HepG2 (cell line): Measurements from ENCODE around the gene LCTL. TPM values are rescaled to one million over a fixed set of nuclear protein-coding genes. Genes with fewer than 3 reads are reported as not detected.

ENCODE experiments used
- ATF6 ChIP-seq: sonication (generic); formaldehyde crosslinking; conservative IDR thresholded peaks from 2 replicates; pipeline ENCODE4 v1.4.0; 2020; ENCODE audit warnings: missing genetic modification reagents
- CBFB ChIP-seq: sonication (generic); formaldehyde crosslinking; IDR thresholded peaks from 2 replicates; pipeline ENCODE4 v1.4.0; 2020; ENCODE audit warnings: missing genetic modification reagents
- CBX1 ChIP-seq: IDR thresholded peaks from one replicate; pipeline ENCODE4 v1.6.1; 2016; ENCODE audit warnings: antibody characterized with exemption, low read depth
- CEBPB ChIP-seq: IDR thresholded peaks from 2 replicates; pipeline ENCODE4 v1.6.1; 2011; ENCODE audit warnings: low read depth, low read length, improper control_type of control experiment, borderline replicate concordance
- DPF2 ChIP-seq: sonication (generic); formaldehyde crosslinking; IDR thresholded peaks from 2 replicates; pipeline ENCODE4 v1.4.0; 2020; ENCODE audit warnings: mild to moderate bottlenecking, low read depth, missing genetic modification reagents, borderline replicate concordance
- KDM5B ChIP-seq: sonication (generic); formaldehyde crosslinking; IDR thresholded peaks from 2 replicates; pipeline ENCODE4 v1.4.0; 2020; ENCODE audit warnings: missing genetic modification reagents, mild to moderate bottlenecking, borderline replicate concordance
- KLF12 ChIP-seq: sonication (generic); formaldehyde crosslinking; IDR thresholded peaks from 2 replicates; pipeline ENCODE4 v1.4.0; 2020; ENCODE audit warnings: missing genetic modification reagents, borderline replicate concordance
- MAX ChIP-seq: IDR thresholded peaks from 2 replicates; pipeline ENCODE4 v1.6.1; 2012; ENCODE audit warnings: inconsistent platforms
- NR2F1 ChIP-seq, 2 experiments: fragments of 450-650 bp in 1 of 2; formaldehyde crosslinking in 1 of 2; IDR thresholded peaks; 2 replicates each; pipeline versions ENCODE4 v1.5.0 to v1.6.1; 2016 to 2020; ENCODE audit warnings: mild to moderate bottlenecking in 1 of 2, missing compliant biosample characterization in 1 of 2, missing genetic modification reagents in 1 of 2, moderate library complexity in 1 of 2
- NR2F6 ChIP-seq, 2 experiments: IDR thresholded peaks; 2 replicates each; pipeline ENCODE4 v1.6.1; 2016; ENCODE audit warnings: antibody characterized with exemption in 1 of 2, mild to moderate bottlenecking in 1 of 2
- NRL ChIP-seq: sonication (generic); formaldehyde crosslinking; IDR thresholded peaks from 2 replicates; pipeline ENCODE4 v1.5.0; 2020; ENCODE audit warnings: missing genetic modification reagents, mild to moderate bottlenecking, moderate library complexity, borderline replicate concordance
- RARG ChIP-seq: sonication (generic); formaldehyde crosslinking; IDR thresholded peaks from 2 replicates; pipeline ENCODE4 v1.4.0; 2020; ENCODE audit warnings: low read depth, mild to moderate bottlenecking, missing genetic modification reagents
- SNAPC2 ChIP-seq: sonication (generic); formaldehyde crosslinking; IDR thresholded peaks from 2 replicates; pipeline ENCODE4 v1.8.1; 2022; ENCODE audit warnings: mild to moderate bottlenecking, missing genetic modification reagents
- SRSF4 ChIP-seq: fragments of 200-400 bp; formaldehyde crosslinking; IDR thresholded peaks from one replicate; pipeline ENCODE4 v1.6.1; 2018; ENCODE audit warnings: mild to moderate bottlenecking, low read depth, low read length, moderate library complexity; ENCODE audit not compliant: poor library complexity, severe bottlenecking
- TFDP1 ChIP-seq: IDR thresholded peaks from 2 replicates; pipeline ENCODE4 v1.6.1; 2016; ENCODE audit warnings: missing compliant biosample characterization, missing genetic modification reagents, borderline replicate concordance
- ZBTB1 ChIP-seq: sonication (generic); formaldehyde crosslinking; IDR thresholded peaks from 2 replicates; pipeline ENCODE4 v1.4.0; 2020; ENCODE audit warnings: missing genetic modification reagents, borderline replicate concordance
- ZBTB26 ChIP-seq: IDR thresholded peaks from 2 replicates; pipeline ENCODE4 v1.6.1; 2016; ENCODE audit warnings: missing compliant biosample characterization, missing genetic modification reagents, borderline replicate concordance
- ZMYM3 ChIP-seq: sonication (generic); formaldehyde crosslinking; IDR thresholded peaks from 2 replicates; pipeline ENCODE4 v1.5.1; 2020; ENCODE audit warnings: mild to moderate bottlenecking, missing genetic modification reagents
- ZNF143 ChIP-seq: sonication (generic); formaldehyde crosslinking; IDR thresholded peaks from 2 replicates; pipeline ENCODE4 v1.4.0; 2020; ENCODE audit warnings: missing genetic modification reagents
- ZNF234 ChIP-seq: sonication (generic); formaldehyde crosslinking; conservative IDR thresholded peaks from 2 replicates; pipeline ENCODE4 v1.5.1; 2020; ENCODE audit warnings: mild to moderate bottlenecking, missing genetic modification reagents
- ZNF383 ChIP-seq: sonication (generic); formaldehyde crosslinking; IDR thresholded peaks from 2 replicates; pipeline ENCODE4 v1.4.0; 2020; ENCODE audit warnings: missing genetic modification reagents, mild to moderate bottlenecking, borderline replicate concordance
- ZNF598 ChIP-seq: sonication (generic); formaldehyde crosslinking; IDR thresholded peaks from 2 replicates; pipeline ENCODE4 v1.5.1; 2020; ENCODE audit warnings: mild to moderate bottlenecking, missing genetic modification reagents, borderline replicate concordance
- ZNF747 ChIP-seq: sonication (generic); formaldehyde crosslinking; IDR thresholded peaks from 2 replicates; pipeline ENCODE4 v1.8.1; 2023; ENCODE audit warnings: missing genetic modification reagents, mild to moderate bottlenecking, borderline replicate concordance
- ZNF850 ChIP-seq: sonication (generic); formaldehyde crosslinking; conservative IDR thresholded peaks from 2 replicates; pipeline ENCODE4 v1.9.0; 2021; ENCODE audit warnings: mild to moderate bottlenecking, missing genetic modification reagents
- ZNF883 ChIP-seq: sonication (generic); formaldehyde crosslinking; IDR thresholded peaks from 2 replicates; pipeline ENCODE4 v1.5.1; 2020; ENCODE audit warnings: mild to moderate bottlenecking, missing genetic modification reagents; ENCODE audit errors: not compliant biosample characterization
- ZNF891 ChIP-seq: sonication (generic); formaldehyde crosslinking; IDR thresholded peaks from 2 replicates; pipeline ENCODE4 v1.5.0; 2020; ENCODE audit warnings: mild to moderate bottlenecking, missing genetic modification reagents
- ZSCAN31 ChIP-seq: sonication (generic); formaldehyde crosslinking; IDR thresholded peaks from 2 replicates; pipeline ENCODE4 v1.5.0; 2020; ENCODE audit warnings: low read depth, mild to moderate bottlenecking, missing genetic modification reagents
- polyA plus RNA-seq, 8 experiments: library from polyadenylated mRNA; depleted of rRNA in 3 of 8; stranded (reverse) in 7 of 8; unstranded in 1 of 8; fragments of >200 nt; fragmentation: Illumina TruSeq in 4 of 8; extraction: Trizol in 4 of 8; gene quantifications; 2 replicates each; pipeline versions ENCODE4 v1.2.1 to v1.2.3, GENCODE V29; 2011 to 2016; ENCODE audit warnings: low read depth in 4 of 8, missing spikeins in 1 of 8, mixed read lengths in 1 of 8; ENCODE audit not compliant: insufficient read depth in 1 of 8
- total RNA-seq, 5 experiments: library from RNA; depleted of rRNA; stranded (reverse); fragments of >200 nt; fragmentation: Illumina TruSeq; extraction: Trizol; gene quantifications; 2 replicates each; pipeline ENCODE4 v1.2.3, GENCODE V29; 2016; ENCODE audit warnings: low read depth in 1 of 5

LCTL gene
- total and polyA plus RNA-seq, 2 of the 13 experiments (the other 11 are each of a cell fraction or from before 2014, with no cell fraction given): 0.96 to 1.4 TPM

GRCh38 chr15:66581972-66582537 is 16.3 kb upstream of the LCTL start (continued):
- TF ChIP-seq ZNF383 (CRISPR knock-in tag) (no peak), NR2F6 (IDR thresholded peaks at IDR 0.05) (no peak), NR2F6 (CRISPR knock-in tag; IDR thresholded peaks at IDR 0.05) (peak; percentile 23; the same call in 1 of the 2 replicates), KLF12 (CRISPR knock-in tag) (no peak), MAX (peak; percentile 38), ZBTB26 (CRISPR knock-in tag) (no peak), SRSF4 (no peak), KDM5B (CRISPR knock-in tag) (no peak), SNAPC2 (no peak), ZNF891 (CRISPR knock-in tag) (no peak), RARG (CRISPR knock-in tag) (no peak), ZNF234 (CRISPR knock-in tag) (no peak), CBFB (CRISPR knock-in tag) (no peak), ZSCAN31 (no peak), ZNF850 (CRISPR knock-in tag) (no peak), DPF2 (CRISPR knock-in tag) (no peak), ZBTB1 (CRISPR knock-in tag) (no peak), CBX1 (no peak), ZNF598 (CRISPR knock-in tag) (no peak), ZNF883 (no peak), ZNF747 (CRISPR knock-in tag) (no peak), NRL (CRISPR knock-in tag) (no peak), CEBPB (0 out of 2 replicates have a peak, but pooled peaks have one; percentile 4), ZMYM3 (CRISPR knock-in tag) (no peak), NR2F1 (CRISPR knock-in tag; IDR thresholded peaks at IDR 0.05) (no peak), ATF6 (CRISPR knock-in tag) (no peak), TFDP1 (CRISPR knock-in tag) (no peak), ZNF143 (CRISPR knock-in tag) (peak; percentile 72)
